WI38 (cell line): Measurements from ENCODE around the gene LMAN2L.

Experiments
- H3K4me3 ChIP-seq: 2 replicates; pipeline ENCODE4 v1.5.1; 2011; ENCODE audit warnings: low read depth, mild to moderate bottlenecking, control low read depth, low read length
- CTCF ChIP-seq: IDR thresholded peaks from 2 replicates; pipeline ENCODE4 v1.5.1; 2012; ENCODE audit warnings: low read depth, mild to moderate bottlenecking, control low read depth, low read length

The LMAN2L gene

GRCh38 chr2:96773922-96774321 lies 34.1 kb upstream of the LMAN2L start:
- no peak for TF ChIP-seq CTCF
- no peak overlapping the region for H3K4me3 ChIP-seq

- H3K4me3 ChIP-seq: no peak overlapping the region
- TF ChIP-seq CTCF: no peak
These were observed 33.2 kb upstream of the LMAN2L start for GRCh38 chr2:96772903-96773671.

GRCh38 chr2:96771796-96772618 lies 32.1 kb upstream of the LMAN2L start:
- no peak for TF ChIP-seq CTCF
- H3K4me3 ChIP-seq: no peak overlapping the region

- TF ChIP-seq CTCF: no peak
- H3K4me3 ChIP-seq: no peak overlapping the region
These were observed 30.8 kb upstream of the LMAN2L start for GRCh38 chr2:96770442-96771202.

- TF ChIP-seq CTCF: no peak
- H3K4me3 ChIP-seq: no peak overlapping the region
These were observed 29.9 kb upstream of the LMAN2L start for GRCh38 chr2:96769814-96770213.

- no peak for TF ChIP-seq CTCF
- no peak overlapping the region for H3K4me3 ChIP-seq
These were observed 28.3 kb upstream of the LMAN2L start for GRCh38 chr2:96768083-96768561.
